GM18858 (cell line): ENCODE results near the gene C2CD4B.

Experiments
- ATAC-seq: cut with Tn5 transposase; IDR thresholded peaks from one replicate; pipeline ENCODE4 v1.9.1; 2021; ENCODE audit not compliant: unreplicated experiment

The C2CD4B gene

DNA sequence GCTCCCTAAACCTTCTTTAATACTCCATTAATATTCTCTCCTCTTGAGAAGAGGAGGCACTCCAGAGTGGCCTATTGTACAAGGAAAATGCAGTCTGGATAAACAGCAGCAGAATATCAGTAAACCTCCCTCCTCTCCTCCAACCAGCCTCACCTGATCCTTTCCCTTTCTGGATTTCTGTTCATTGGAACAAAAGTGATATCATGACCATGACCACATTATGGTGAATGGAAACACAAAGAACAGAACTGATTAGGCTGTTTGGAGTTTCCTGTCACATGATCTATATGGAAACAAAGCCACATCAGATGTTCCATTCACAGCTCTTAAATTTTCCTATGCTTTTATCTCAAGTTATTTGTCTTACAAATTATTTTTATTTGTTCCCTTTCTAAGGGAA lies 14.6 kb downstream of the C2CD4B start:
- ATAC-seq = no peak

DNA sequence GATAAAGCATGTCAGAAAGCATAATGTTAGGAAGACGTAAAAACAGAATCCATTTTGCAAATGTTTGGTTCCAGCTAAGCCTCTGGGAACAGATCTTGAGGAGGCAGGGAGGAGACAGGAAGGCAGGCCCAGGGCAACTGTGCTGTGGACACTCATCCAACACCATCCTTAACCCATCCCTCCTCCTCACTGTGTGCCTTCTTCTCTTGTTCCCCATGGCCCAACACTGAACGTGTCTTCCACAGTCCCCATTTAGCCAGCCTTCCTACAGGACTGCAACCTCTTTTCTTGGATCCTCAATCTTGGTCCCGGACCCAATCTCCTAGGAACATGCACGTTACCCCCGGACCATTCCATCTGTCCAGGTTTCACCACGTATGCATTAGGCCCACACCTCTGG lies 15.4 kb downstream of the C2CD4B start:
- ATAC-seq = no peak

- ATAC-seq = no peak
These were observed 17.5 kb downstream of the C2CD4B start for GRCh38 chr15:62147551-62147950.

DNA sequence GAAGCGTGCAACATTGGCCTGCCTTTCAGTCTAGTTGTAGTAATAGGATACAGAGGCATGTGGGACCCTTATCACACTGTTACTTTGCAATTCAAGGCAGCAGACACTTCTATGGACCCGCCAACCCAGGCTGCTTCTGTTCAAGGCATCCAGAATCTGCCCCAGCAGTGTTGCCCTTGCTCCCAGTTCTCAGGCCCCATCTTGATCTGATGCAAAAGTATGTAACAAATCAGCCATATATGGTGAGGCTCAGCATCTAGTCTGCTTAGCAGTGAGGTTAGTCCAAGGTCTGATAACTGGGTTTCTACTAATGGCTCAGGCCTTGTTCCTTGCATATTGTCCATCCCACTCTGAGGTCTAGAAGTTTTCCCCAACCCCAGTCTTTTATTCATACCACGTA lies 17.9 kb downstream of the C2CD4B start:
- no peak for ATAC-seq

GRCh38 chr15:62145015-62145735 lies 19.9 kb downstream of the C2CD4B start:
- ATAC-seq = no peak

GRCh38 chr15:62142736-62143135 lies 22.3 kb downstream of the C2CD4B start:
- no peak for ATAC-seq

DNA sequence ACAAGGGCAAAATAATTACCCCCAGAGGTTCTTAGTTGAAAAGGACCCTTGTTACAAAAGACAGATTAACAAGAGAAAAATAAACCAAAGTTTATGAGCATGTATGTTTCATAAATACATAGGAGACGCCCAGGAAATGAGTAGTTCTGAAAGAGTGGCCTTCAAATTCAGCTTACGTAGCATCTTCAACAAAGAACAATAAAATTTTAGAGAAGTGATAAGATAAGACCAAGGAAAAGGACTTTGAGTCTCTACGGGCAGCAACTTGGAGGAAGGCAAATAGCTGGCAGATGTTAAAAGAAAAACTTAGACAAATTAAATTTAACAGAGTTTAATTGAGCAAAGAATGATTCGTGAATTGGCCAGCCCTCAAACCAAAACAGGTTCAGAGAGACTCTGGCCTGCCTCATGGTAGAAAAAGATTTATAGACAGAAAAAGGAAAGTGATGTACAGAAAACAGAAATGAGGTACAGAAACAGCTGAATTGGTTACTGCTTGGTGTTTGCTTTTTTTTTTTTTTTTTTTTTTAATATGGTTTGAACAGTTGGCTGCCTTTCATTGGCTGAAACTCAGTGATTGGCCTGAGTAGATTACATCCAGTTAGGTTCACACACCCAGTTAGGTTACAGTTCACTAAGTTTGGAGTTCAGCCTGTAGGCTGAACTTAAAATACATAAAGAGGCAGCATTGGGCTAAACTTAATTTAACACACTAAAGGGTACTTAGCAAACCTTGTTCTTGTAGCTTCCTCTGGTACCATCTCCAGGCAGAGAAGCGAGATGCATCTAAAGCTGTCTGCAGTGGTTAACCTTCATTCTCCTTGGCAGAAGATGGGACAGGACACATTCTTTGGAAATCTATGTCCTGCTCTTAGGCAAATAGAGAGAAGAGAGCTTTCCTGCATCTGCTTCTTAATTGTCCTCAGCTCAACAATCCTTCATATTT lies 23.2 kb downstream of the C2CD4B start:
- ATAC-seq = no peak

- ATAC-seq = no peak
These were observed 23.9 kb downstream of the C2CD4B start for GRCh38 chr15:62141200-62141599.

DNA sequence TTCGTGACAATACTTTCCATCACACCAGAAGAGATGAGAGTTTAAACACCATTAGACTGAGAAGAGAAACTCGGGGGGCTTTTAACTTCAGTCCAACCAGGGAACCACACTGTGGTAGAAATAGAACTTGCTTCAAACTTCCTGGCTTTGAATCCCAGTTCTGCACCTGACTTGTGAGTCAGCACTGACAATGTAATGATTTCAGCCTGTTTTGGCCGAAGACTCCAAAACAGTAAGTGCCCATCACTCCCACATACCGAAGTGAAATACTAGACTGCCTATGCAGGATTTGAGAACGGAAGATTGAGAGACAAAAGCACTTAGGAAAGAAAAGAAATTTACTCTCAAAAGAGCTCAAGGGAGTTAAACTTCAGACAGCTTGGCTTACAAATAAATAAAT lies 27.0 kb downstream of the C2CD4B start:
- ATAC-seq = no peak

GRCh38 chr15:62136911-62137865 lies 27.9 kb downstream of the C2CD4B start:
- ATAC-seq = no peak

- no peak for ATAC-seq
These were observed 29.5 kb downstream of the C2CD4B start for GRCh38 chr15:62135532-62136134.

- no peak for ATAC-seq
These were observed 31.9 kb downstream of the C2CD4B start for GRCh38 chr15:62133141-62133540.

- no peak for ATAC-seq
These were observed 36.2 kb downstream of the C2CD4B start for GRCh38 chr15:62128916-62129315.

DNA sequence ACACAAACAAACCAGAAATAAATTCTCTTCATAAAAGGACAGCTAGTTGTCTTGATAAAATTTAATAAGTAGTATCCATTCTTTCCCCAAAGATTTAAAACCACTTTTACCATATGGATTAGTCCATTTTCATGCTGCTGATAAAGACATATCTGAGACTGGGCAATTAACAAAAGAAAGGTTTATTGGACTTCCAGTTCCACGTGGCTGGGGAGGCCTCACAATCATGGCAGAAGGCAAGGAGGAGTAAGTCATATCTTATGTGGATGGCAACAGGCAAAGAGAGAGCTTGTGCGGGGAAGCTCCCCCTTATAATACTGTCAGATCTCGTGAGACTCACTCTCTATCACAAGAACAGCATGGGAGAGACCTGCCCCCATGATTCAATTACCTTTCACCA lies 38.7 kb downstream of the C2CD4B start:
- ATAC-seq = no peak

GRCh38 chr15:62125773-62126172 lies 39.3 kb downstream of the C2CD4B start:
- no peak for ATAC-seq

DNA sequence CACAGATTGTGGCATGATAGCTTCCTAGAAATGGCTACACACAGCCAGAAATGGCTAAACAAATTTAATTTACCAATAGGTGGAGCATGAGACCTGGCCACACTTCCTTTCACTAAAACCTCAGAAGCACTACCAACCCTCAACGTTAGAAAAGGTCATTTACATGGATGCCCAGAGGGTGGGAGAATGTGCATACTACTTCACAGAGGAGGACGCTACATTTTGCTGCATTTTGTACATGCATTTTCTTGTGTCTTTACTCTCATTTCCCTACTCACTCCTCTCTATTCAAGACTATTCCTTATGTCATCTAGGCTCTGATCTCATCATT lies 40.1 kb downstream of the C2CD4B start:
- ATAC-seq = no peak

DNA sequence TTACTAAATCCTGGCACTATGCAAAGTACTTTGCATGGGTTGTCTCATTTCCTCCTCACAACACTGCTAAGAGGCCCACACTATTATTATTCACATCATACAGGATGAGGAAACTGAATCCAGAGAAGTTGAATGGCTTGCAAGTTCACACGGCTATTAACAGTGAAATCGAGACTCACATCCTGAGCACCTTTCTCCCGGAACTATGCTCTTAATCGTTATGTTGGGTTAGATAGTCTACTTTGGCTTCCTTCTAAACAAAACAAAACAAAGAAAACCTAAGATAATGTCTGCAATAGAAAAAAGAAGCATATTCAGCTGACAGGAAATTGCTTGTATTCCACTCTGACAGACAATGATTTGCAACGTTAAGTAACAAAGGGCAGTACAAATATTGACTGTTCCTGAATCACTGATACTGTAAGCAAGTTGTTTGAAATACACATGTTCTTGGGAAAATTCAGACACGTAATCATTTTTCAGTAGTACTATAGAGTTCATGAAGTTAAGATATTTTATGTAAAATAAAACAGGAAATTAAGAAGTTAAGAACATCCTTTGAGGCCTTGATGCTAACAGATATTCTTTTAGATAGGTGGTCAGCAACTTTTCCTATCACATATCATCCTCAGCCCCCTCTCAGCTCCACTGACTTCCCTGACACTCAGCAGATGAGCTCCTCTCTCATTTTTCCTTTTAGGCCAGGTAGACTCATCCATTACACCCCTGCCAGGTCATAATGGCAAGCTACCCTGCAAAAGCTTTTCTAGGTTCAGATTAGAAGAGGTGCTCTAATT lies 40.7 kb downstream of the C2CD4B start:
- ATAC-seq = no peak

DNA sequence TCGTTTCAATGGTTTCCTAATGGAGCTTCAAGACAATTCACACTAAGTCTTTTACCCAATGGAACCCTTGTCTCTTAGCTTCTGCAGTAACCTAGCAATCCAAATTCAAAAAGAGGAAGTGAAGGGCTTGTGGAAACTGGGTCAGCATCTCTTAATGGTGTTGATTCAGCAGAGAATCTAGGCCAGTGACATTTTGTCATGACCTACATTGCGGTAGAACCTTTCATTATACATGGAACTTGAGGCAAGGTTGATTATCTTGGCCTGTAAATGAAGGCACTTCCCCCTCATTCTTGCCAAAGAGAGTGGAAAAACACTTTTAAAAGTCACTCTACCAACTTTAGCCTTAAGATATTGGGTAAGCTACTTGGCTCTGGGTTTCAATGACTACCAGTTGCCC lies 42.8 kb downstream of the C2CD4B start:
- ATAC-seq = no peak

- ATAC-seq = no peak
These were observed 43.6 kb downstream of the C2CD4B start for GRCh38 chr15:62121273-62122015.
